Ascending aorta (tissue), 2 donors: Measurements from ENCODE around the gene DGKQ. TPM values are rescaled to one million over a fixed set of nuclear protein-coding genes. Genes with fewer than 3 reads are reported as not detected.

Experiments used
- DNase-seq, 2 donors: peaks; one replicate each; pipeline ENCODE4 v3.0.0-alpha.2; 2019; ENCODE audit warnings: low spot score in 2 of 2
- H3K27ac ChIP-seq, 2 donors: fragments of 200-600 bp; sonication (generic); one replicate each; pipeline ENCODE4 v1.5.1; 2016 to 2017; ENCODE audit warnings: mild to moderate bottlenecking in 1 of 2
- H3K27me3 ChIP-seq: fragments of 200-600 bp; sonication (generic); one replicate; pipeline ENCODE4 v1.5.1; 2017
- H3K36me3 ChIP-seq, 2 donors: fragments of 200-600 bp; sonication (generic); one replicate each; pipeline ENCODE4 v1.5.1; 2016
- H3K4me1 ChIP-seq, 2 donors: fragments of 200-600 bp; sonication (generic); one replicate each; pipeline ENCODE4 v1.5.1; 2016 to 2017; ENCODE audit warnings: mild to moderate bottlenecking in 1 of 2
- H3K4me3 ChIP-seq, 2 donors: fragments of 200-600 bp; sonication (generic); one replicate each; pipeline ENCODE4 v1.5.1; 2016 to 2017; ENCODE audit warnings: mild to moderate bottlenecking in 1 of 2
- H3K9me3 ChIP-seq, 2 donors: fragments of 200-600 bp; sonication (generic); one replicate each; pipeline ENCODE4 v1.5.1; 2016
- CTCF ChIP-seq, 3 experiments: fragments of 200-600 bp in 2 of 3; fragments of 450-650 bp in 1 of 3; sonication (generic) in 2 of 3; IDR thresholded peaks; one replicate each; pipeline ENCODE4 v1.5.1; 2016 to 2019; ENCODE audit warnings: antibody characterized with exemption in 3 of 3, mild to moderate bottlenecking in 1 of 3, moderate library complexity in 1 of 3
- intact Hi-C: fragments of 100-400 bp; cut with DNase I; formaldehyde crosslinking; loops from one replicate; pipeline ENCODE4 v1.15.1; 2023
- total RNA-seq: library from RNA; depleted of rRNA; stranded (reverse); fragments of >200 nt; gene quantifications from one replicate; pipeline ENCODE4 v1.1.0, GENCODE V29; 2016

The DGKQ gene
- total RNA-seq, 1 donor from 2014 or later, result 20.1 TPM

GRCh38 chr4:1008840-1009541, 35.6 kb upstream of the DGKQ start:
- no peak for TF ChIP-seq CTCF (IDR thresholded peaks at IDR 0.05)
- peak overlapping the region; percentile 80 to 86 for H3K4me3 ChIP-seq
- no peaks in the 10 kb centered on the region for H3K27me3 ChIP-seq
- H3K36me3 ChIP-seq, result no peaks in the 10 kb centered on the region
- H3K27ac ChIP-seq, result peak overlapping the region; percentile 49 to 63
- H3K9me3 ChIP-seq, result no peaks in the 10 kb centered on the region
- peaks cover 21 to 23% of the 10 kb centered on the region in 2 donors for H3K4me1 ChIP-seq
- DNase-seq, result no peak
- intact Hi-C loops, result loop anchor here (1.0 to 2.0 kb wide), 4 partner anchors 36 to 226 kb away; partner anchors contain the start of gene DGKQ

- Histone ChIP-seq H3K4me3 (no peak overlapping the region), H3K9me3 (no peaks in the 10 kb centered on the region), H3K27me3 (peaks cover 18% of the 10 kb centered on the region), H3K4me1 (peaks cover 24 to 26% of the 10 kb centered on the region in 2 donors), H3K36me3 (no peaks in the 10 kb centered on the region), H3K27ac (no peak overlapping the region)
- intact Hi-C loops, result no loop called here
- TF ChIP-seq CTCF (IDR thresholded peaks at IDR 0.05), result no peak
- no peak for DNase-seq
Observed at GRCh38 chr4:1006856-1007255, 33.5 kb upstream of the DGKQ start.

- H3K27me3 ChIP-seq, result peaks cover 35% of the 10 kb centered on the region
- no peaks in the 10 kb centered on the region for H3K36me3 ChIP-seq
- H3K9me3 ChIP-seq, result no peaks in the 10 kb centered on the region
- peaks cover 14% of the 10 kb centered on the region in 2 donors for H3K4me1 ChIP-seq
- TF ChIP-seq CTCF (IDR thresholded peaks at IDR 0.05), result no peak
- no peak for DNase-seq
- intact Hi-C loops, result no loop called here
- H3K4me3 ChIP-seq, result no peak overlapping the region
- H3K27ac ChIP-seq, result no peak overlapping the region
Observed at GRCh38 chr4:1004557-1005485, 31.5 kb upstream of the DGKQ start.

- DNase-seq, result no peak
- no peak overlapping the region for H3K4me3 ChIP-seq
- no peaks in the 10 kb centered on the region for H3K36me3 ChIP-seq
- no peak overlapping the region for H3K27ac ChIP-seq
- intact Hi-C loops, result no loop called here
- no peak for TF ChIP-seq CTCF (IDR thresholded peaks at IDR 0.05)
- peaks cover 12% of the 10 kb centered on the region in 2 donors for H3K4me1 ChIP-seq
- no peaks in the 10 kb centered on the region for H3K9me3 ChIP-seq
- H3K27me3 ChIP-seq, result peaks cover 35% of the 10 kb centered on the region
Observed at GRCh38 chr4:1004071-1004418, 30.7 kb upstream of the DGKQ start.

- intact Hi-C loops, result no loop called here
- no peak for DNase-seq
- Histone ChIP-seq H3K4me1 (peaks cover 8 to 9% of the 10 kb centered on the region in 2 donors), H3K27me3 (peaks cover 37% of the 10 kb centered on the region), H3K36me3 (no peaks in the 10 kb centered on the region), H3K9me3 (no peaks in the 10 kb centered on the region), H3K27ac (no peak overlapping the region), H3K4me3 (peak overlapping the region in 1 of 2 donors; percentile 31)
- no peak for TF ChIP-seq CTCF (IDR thresholded peaks at IDR 0.05)
Observed at GRCh38 chr4:1003271-1004070, 30.1 kb upstream of the DGKQ start.
